HG03378 (cell line): ENCODE measurements around the gene CDH23.

Experiments used
- ATAC-seq: cut with Tn5 transposase; IDR thresholded peaks from one replicate; pipeline ENCODE4 v1.9.1; 2021; ENCODE audit warnings: mild to moderate bottlenecking, moderate library complexity; ENCODE audit not compliant: unreplicated experiment

The CDH23 gene

DNA sequence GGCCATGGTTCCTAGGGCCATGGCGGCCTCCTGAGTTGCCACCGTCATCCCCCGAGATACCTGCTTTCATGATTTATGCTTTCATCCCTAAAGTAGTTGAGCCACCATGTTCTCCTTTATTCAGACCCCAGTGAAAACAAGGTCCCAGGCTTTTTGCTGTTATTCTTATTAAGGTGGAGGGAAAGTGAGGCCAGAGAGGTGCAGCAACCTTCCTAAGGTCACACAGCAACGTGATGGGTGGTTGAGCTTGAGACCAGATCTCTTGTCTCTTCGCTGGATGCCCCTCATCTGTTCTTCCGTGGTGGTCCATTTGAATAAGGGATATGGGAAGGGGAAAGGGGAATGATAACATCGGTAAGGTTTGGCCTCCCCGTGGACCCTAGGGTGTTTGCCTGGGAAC is 180.6 kb downstream of the CDH23 start:
- ATAC-seq = no peak

DNA sequence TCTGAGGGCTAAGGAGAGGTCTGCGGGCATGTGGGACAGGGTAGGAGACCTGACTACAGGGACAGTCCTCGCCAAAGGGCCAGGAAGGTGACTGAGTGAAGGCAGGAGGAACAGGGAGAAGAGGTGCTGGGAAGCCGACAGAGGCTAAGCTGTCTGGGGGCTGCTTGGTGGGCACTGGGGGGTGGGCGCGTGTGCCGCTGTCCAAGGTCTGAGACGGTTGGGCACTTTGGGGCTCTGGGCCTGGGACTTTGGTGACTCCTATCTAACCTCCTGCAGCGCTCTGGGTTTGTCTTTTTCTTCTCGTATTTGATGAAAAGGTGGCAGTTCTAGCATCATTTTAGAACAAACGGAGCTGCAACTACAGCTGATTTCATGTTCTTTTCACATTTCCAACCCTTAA is 181.3 kb downstream of the CDH23 start:
- ATAC-seq = no peak

DNA sequence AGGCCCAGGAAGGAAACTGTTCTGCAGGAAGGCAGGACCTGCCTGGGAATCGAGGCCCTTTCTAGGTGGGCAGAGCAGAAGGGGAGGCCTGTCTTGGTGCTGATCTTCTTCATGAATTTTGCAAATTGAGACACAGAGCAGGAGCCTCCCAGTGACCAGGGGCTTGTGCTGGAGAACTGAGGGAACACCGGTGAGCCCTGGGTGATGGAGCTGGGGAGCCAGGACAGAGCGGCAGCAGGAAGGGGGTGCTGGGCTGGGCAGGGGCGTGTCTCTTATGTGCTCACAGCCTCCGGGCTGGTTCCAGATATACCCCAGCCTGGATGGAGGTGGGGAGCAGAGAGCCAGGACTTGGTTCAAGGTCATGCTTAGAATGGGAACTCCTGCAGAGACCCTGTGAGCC is 182.9 kb downstream of the CDH23 start:
- no peak for ATAC-seq

DNA sequence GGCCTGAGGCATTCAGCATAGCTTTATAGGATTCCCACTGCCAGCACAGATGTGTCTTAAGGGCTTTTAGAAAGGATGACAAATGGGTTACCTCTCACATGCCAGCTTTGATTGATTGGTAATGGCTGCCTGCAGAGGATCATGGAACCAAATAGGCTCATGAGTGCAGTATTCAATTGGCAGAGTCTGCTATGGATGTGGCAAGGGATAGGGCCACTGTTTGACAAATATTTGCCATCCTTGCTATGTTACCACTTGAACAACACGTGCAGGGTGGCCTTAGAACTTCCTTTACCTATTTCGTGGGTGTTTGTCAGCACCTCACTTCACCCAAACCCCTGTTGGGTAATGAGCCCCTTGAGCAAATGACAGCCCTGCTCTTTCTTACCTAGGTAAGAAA is 183.7 kb downstream of the CDH23 start:
- ATAC-seq = no peak

DNA sequence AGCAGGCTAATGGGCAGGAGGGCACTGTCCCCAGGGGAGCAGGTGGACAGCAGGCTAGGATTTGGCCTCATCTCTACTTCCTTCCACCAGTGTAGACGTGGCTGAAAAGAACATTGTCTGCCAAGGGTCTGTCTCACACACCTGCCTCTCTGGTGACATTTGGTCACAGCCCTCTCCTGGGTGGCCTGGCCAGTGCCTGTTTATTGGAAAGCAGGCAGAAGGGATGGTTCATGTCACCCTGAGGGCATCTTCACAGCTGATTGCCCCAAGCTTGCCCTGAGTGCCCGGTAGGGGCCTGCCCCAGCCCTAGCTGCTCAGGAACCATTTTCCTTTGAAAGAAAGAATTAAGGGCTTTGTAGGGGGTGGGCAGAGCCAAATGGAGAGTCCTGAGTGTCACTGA is 184.2 kb downstream of the CDH23 start:
- ATAC-seq = no peak

DNA sequence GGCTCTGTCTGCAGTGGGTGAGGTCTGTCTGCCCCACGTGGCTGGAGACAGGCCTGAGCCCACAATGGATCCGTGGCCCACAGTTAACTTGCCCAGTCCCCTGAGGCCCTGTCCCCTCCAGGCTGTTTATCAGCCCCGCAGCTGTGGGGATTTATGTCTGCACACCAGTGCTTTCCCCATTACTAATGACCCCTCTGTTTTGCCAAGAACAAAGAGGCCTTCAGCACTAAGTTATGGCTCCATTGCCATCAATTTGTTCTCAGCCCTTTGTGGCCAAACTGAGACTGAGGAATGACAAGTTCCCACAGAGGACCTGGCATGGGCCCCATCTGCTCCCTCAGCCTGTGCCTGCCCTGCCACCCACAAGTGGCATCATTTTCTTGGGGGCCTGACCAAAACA is 184.7 kb downstream of the CDH23 start:
- ATAC-seq = no peak

DNA sequence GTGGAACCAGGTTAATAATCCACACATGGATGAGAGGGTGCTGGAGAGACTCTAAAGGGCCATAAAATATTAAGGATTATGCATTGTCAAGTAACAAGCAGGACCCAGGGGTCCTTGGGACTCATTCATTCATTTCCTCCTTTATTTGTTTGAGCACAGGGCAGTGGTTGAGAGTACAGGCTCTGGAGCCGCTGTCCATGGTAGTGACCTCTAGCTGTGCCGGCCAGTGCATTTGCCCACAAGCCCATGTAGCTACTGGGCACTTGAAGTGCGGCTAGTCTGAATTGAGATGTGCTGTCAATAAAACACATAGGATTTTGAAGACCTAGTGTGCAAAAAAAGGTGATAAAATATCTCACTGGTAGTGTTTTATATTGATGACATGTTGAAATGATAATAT is 185.3 kb downstream of the CDH23 start:
- no peak for ATAC-seq

DNA sequence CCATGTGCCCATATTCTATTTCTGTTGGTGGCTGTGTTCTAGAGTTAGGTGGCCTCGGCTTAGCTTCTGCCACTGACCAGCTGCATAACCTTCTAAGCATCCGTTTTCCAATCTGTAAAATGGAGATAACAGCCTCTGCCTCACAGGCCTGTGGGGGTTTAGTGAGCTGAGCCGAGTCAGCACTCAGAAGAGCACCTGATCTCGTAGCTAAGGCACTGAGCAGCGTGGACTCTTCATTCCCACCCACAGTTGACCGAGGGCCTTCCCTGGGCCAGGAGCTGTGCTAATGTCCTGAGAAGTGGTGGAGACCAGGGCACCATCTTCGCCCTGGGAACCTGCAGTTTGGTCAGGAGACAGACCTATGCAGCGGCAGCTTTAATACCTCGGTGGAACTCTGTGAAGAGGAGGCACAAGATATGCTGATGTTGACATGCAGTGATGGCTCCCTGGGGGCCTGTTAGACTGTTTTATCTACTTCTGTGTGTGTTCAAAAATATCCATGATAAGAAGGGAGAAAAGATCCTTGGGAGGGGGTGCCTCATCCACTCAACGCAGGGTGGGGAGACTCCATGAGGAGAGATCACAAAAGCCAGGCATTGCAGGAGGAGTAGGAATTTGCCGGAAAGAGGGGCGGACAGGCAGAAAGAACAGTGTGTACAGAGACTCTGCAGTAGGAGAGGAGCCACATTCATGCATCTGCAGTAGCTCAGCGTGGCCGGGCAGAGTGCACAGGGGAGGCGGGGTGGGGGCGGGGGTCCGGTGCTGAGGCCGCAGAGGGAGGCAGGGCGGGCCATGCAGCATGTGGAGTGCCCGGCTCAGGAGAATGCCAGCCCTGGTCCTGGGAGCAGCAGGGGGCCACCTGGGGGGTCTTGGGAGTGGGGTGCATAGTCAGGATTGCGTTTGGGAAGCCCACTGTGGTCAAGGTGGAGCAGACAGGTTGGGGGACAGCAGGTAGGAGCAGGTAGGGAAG is 186.1 kb downstream of the CDH23 start:
- no peak for ATAC-seq

DNA sequence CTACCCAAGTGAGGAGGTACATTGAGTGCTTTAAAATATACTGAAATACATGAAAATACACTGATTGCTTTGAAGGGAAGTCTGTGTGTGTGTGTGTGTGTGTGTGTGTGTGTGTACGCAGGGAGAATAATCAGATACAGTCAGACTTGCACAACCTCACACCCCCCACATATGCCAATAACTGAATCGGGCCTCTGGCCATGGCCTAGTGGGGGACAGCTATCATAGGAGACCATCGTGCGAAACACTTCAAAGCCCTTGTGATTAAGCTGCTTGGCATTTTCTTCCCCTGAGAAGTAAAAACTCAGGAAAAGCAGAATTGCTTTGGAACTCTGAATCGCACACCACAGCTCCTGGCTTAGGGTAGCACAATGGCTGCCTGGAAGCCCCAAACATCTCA is 187.7 kb downstream of the CDH23 start:
- ATAC-seq = no peak

DNA sequence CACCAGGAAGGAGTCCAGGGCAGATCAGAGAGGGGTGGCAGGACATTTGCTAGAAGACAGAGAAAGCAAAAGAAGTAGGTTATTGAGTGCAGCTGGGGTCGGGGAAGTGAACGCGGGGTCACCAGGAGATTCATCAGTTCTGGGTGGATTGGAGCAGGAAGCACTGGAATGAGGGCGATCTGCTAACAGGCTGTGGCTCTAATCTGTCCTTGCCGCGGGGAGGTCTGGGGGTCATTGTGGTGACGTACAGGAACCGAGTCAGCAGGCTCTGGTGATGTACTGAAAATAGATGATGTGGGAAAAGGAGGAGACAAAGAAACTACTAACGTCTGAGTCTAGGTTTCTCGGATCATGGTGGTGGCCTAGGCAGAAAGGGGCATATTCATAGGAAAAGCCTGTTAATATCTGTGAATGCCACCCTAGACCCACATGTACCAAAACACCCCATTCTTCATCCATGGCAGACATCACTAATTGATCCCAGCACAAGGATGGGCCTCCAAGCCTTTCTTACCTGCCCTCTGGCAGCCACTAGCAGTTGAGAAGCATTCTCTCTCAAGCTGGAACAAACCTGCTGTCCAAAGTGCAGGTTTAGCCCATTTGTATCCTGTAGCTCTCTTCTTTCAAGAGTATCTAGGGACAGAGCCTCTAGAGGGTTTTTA is 188.3 kb downstream of the CDH23 start:
- no peak for ATAC-seq

DNA sequence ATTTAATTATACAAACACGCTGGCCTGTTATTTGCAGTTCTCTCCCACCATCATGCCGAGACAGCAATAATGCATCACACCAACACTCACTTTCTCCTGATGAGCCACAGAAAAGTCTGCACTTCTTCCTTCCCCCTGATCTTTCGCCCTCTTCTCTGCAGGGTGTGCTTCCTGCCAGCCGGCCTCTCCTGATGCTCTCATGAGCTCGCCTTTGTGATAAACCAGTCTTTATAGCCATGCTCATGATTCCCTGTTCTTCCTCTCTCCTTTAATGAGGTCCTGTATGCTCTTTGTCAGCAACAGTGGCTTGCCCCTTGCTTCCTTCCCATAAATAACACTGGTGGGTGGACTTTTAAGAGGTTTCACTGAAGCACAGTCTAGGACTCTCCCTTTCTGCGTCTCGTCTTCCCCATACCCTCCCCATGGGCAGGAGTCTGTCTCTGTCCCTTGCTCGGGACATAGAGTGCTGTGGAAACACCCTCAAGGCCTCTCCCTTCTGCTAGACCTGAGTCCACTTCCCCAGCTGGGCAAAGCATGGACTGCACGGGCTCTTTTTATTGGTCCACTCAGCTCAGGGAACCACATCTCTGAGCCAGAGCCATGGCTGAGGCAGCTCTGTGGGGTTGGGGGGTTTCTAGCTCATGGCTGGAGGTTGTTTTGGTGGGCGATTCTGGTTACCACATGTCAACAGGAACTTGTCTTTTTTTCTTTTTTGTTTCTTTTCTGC is 189.0 kb downstream of the CDH23 start:
- no peak for ATAC-seq

DNA sequence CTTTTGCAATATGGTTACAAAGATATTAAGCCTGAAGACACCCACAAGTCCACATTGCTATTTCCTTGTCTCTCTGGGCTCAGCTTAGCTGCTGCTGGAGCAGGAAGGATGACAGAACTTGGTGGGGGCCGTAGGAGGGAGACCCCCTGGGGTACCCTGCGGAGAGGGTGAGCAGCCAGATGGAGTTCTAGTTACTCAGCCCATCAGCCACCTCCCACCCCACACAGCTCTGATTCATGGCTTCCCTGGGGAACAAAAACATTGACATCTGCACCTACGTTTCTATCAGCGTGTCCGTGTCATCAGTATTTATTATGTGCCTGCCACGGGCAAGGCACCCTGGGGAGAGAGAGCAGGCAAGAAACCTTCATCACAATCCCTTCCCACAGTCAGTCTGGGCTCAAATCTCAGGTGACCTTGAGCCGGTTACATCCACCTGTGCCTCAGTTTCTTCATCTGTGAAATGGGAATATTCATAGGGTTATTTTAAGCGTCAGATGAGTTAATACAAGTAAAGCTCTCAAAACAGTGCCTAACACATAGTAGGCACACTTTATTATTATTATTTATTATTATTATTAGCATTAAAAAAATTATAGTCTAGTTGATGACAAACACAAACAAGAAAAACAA is 191.3 kb downstream of the CDH23 start:
- ATAC-seq = no peak

DNA sequence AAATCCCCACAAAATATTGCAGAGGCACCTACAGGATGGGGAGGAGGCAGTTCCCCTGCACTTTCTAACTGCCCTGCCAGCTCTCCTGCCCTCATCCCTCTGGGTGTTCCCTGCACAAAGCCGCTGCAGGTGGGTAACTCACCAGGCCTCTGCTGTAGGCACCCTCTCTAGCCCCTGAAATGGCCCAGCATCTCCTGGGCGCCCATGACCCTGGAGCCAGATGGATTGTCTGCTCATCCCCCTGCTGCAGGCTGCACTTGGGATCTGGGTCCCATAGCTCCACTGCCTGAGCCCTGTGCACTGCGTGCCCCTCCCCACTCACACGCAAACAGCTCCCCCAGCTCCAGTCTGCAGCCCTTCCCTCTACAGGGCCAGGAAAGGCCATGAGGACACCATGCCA is 192.0 kb downstream of the CDH23 start:
- no peak for ATAC-seq

DNA sequence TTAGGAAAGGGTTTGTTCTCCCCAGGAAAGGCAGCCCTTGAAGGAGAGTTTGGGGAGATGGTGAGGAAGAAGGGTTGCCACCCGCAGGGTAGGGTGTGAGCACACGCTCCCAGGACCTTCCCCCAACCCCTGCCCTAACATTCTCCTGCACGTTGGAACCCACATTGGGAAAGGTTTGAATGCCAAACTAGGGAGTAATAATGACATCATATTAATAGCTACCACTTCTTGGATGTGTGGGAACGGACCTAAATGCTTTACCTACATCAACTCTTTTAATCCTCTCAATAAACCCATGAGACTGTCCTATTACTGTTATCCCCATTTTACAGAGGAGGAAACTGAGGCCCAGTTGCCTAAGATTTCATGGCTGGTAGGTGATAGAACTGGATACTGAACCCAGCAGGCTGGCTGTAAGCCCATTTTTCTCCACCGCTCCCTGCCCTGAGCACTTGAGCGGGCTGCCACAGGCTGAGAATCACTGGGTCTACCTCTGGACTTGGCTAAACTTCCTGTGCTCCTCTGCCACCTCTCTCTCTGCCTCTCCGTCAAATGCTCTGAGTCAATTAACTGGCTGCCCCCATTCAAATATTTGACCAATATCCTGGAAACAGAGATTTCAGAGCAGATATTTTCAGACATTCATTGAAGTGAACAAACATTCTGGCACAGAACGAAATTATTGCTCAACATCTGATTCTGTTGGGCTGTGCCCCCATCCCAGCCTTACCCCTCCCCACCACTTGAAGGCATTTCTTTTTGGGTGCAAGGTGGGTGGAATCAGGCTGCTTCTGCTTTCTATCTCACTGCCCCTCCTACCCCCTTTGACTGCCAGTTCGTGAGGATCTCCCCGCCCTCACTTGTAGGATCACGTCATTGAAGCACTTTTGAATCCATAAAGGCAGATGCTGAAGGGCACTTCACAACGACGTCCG is 193.2 kb downstream of the CDH23 start:
- no peak for ATAC-seq

DNA sequence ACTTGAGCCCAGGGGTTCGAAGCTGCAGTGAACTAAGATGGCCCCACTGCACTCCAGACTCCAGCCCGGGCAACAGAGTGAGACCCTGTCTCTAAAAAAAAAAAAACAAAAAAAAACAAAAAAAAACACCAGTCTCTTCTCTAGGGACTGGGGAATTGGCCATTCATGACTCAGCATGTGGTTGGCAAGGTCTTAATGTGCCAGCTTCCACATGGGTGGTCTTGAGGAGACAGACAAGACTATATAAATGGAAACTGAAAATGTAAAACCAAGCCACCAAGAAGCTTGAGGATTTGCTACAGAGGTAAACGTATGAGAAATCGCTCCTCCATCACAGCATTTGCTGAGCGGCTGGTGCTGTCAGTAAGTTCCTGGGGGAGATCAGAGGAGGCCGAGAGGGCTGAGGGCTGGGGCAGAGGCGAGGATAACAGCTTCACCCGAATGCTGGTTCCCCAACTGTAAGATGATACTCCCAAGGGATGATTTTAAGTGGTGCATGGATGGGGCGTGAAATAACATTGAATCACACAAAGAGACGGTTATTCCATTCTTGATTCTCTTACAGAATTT is 194.1 kb downstream of the CDH23 start:
- no peak for ATAC-seq

DNA sequence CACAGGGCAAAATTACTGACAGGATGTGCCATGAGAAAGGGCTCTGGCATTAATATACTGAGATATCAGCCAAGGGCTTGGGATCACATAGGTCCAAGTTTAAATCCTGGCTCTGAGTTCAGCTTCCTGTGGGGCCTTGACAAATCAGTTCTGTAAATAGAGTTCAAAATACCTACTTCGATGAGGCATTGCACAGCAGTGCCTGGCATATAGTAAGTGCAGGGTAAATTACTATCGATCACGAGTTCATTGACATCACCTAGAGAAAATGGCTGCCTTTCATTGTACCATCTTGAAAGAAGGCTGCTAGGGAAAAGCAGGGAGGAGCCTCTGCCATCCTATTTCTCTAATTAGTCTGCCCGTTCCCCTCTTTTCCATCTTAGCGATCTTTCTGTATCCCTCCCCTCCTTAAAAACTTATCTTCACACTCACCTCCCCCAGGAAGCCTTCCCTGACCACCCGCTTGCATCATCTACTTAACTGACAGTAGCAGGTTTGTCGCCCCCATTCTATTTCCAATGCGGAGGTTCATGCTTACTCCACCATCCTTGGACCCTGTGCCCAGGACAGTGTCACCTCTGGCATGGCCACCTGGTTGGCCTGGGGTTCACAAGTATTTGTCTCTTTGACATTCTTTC is 198.3 kb downstream of the CDH23 start:
- ATAC-seq = no peak

DNA sequence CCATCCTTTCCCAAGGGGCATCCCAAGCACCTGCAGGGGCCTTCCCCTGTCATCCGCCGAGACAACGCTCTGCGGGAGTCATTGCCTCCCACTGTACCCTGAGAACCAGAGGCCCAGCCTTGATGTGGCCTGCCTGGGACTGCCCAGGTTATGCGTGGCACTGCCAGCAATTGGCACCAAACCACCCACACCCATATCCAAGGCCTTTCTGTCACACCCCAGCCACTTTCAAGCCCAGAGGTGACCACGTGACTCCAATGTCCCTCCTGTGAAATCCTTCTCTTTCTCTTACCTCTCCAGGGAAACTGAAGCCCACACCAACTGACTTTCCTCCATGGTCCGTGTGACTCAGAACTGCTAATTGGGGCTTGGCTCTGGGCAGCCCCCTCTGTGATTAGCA is 198.9 kb downstream of the CDH23 start:
- no peak for ATAC-seq

DNA sequence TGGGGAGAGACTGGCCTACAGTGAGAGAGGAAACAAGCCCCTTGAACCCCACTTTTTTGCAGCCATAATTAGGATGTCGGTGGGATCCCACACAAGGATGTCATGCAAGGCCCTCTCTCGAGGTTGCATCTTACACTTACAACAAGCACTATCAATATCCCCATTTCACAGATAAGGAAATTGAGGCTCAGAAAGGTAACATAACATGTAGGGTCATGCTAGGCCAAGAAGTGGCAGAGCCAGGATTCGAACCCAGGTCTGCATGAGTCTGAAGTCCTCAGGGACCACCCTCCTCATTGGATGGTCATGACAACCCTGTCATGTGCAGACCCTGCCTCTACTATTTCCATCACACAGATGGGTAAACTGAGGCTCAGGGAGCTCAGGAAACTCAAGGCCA is 199.4 kb downstream of the CDH23 start:
- no peak for ATAC-seq

DNA sequence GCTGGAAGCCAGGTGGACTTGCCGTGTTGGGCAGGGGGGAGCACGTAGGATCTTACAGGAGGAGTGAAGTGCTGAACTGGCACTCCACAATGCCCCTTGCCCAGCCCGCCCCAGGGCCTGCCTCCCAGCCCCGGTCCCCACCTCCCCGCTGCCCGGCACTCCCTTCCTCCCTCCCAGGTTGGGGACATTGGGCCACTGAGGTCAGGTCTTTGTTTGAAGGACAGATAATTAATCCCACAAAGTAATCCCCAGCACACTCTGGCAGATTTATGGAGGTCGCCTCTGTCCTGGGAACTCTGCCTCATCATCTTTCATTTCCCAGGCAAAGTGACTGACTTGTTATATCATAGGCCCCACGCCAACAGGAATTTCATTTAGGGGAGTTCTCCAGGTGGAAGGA is 200.0 kb downstream of the CDH23 start:
- no peak for ATAC-seq
